GM12878 (cell line): ENCODE results near the gene PTK7. TPM values are rescaled to one million over a fixed set of nuclear protein-coding genes. Genes with fewer than 3 reads are reported as not detected.

Source experiments
- ATF7 ChIP-seq: fragments of 450-650 bp; IDR thresholded peaks from 2 replicates; pipeline ENCODE4 v1.6.1; 2016; ENCODE audit warnings: low read depth, mild to moderate bottlenecking
- BACH1 ChIP-seq: fragments of 450-650 bp; IDR thresholded peaks from 2 replicates; pipeline ENCODE4 v1.6.1; 2017; ENCODE audit warnings: mild to moderate bottlenecking, borderline replicate concordance
- EED ChIP-seq: sonication (generic); IDR thresholded peaks from 2 replicates; pipeline ENCODE4 v1.6.1; 2016; ENCODE audit warnings: antibody characterized with exemption, low read depth
- GATAD2B ChIP-seq: fragments of 450-650 bp; conservative IDR thresholded peaks from 2 replicates; pipeline ENCODE4 v1.6.1; 2017; ENCODE audit warnings: low read depth, mild to moderate bottlenecking, moderate library complexity
- IKZF1 ChIP-seq: fragments of 450-650 bp; conservative IDR thresholded peaks from 2 replicates; pipeline ENCODE4 v1.6.1; 2017; ENCODE audit warnings: antibody characterized with exemption, mild to moderate bottlenecking
- POLR2AphosphoS5 ChIP-seq: IDR thresholded peaks from 2 replicates; pipeline ENCODE4 v1.6.1; 2011; ENCODE audit warnings: mild to moderate bottlenecking, low read length, inconsistent platforms
- RUNX3 ChIP-seq: IDR thresholded peaks from 2 replicates; pipeline ENCODE4 v1.6.1; 2012; ENCODE audit warnings: low read length, inconsistent platforms
- SREBF1 ChIP-seq: IDR thresholded peaks from 2 replicates; pipeline ENCODE4 v1.6.1; 2012; ENCODE audit warnings: mild to moderate bottlenecking, low read length
- STAT3 ChIP-seq: IDR thresholded peaks from 2 replicates; pipeline ENCODE4 v1.6.1; 2011; ENCODE audit warnings: low read depth, low read length, improper control_type of control experiment
- polyA plus RNA-seq, 11 experiments: library from polyadenylated mRNA; depleted of rRNA in 4 of 11; unstranded in 6 of 11; stranded (reverse) in 5 of 11; fragments of >200 nt; fragmentation: Nextera tagmentation in 4 of 11; fragmentation: Illumina TruSeq in 1 of 11; extraction: Ambion mirVana in 4 of 11; extraction: Trizol in 1 of 11; gene quantifications; 1 replicate in 1 of 11; 2 replicates in 10 of 11; pipeline versions ENCODE4 v1.2.1 to v1.2.3, GENCODE V29; 2011 to 2016; ENCODE audit warnings: inconsistent platforms in 2 of 11, missing spikeins in 2 of 11, low read depth in 1 of 11
- total RNA-seq, 4 experiments: library from RNA; depleted of rRNA in 3 of 4; stranded (reverse); fragments of >200 nt in 3 of 4; fragmentation: Illumina TruSeq in 1 of 4; extraction: Trizol in 1 of 4; gene quantifications; 2 replicates each; pipeline versions ENCODE4 v1.2.1 to v1.2.3, GENCODE V29; 2013 to 2021
- TF ChIP-seq, protein P1 (sequence below): fragments of 450-650 bp; formaldehyde crosslinking; IDR thresholded peaks from 2 replicates; pipeline ENCODE4 v1.5.0; 2022; ENCODE audit warnings: mild to moderate bottlenecking, missing genetic modification characterization
- TF ChIP-seq, protein P2 (sequence below): IDR thresholded peaks from 2 replicates; pipeline ENCODE4 v1.6.1; 2011; ENCODE audit warnings: borderline replicate concordance, low read depth, mild to moderate bottlenecking, moderate library complexity, low read length; ENCODE audit not compliant: insufficient read depth, poor library complexity, severe bottlenecking
- TF ChIP-seq, protein P3 (sequence below): IDR thresholded peaks from 2 replicates; pipeline ENCODE4 v1.6.1; 2011; ENCODE audit warnings: low read depth, mild to moderate bottlenecking, low read length, moderate library complexity, borderline replicate concordance; ENCODE audit errors: extremely low read depth

The PTK7 gene
- total and polyA plus RNA-seq, 10 of the 15 experiments (the other 5 are each of a cell fraction or from before 2014, with no cell fraction given) = 0.18 to 14.4 (median 3.3) TPM; not detected in 1

DNA sequence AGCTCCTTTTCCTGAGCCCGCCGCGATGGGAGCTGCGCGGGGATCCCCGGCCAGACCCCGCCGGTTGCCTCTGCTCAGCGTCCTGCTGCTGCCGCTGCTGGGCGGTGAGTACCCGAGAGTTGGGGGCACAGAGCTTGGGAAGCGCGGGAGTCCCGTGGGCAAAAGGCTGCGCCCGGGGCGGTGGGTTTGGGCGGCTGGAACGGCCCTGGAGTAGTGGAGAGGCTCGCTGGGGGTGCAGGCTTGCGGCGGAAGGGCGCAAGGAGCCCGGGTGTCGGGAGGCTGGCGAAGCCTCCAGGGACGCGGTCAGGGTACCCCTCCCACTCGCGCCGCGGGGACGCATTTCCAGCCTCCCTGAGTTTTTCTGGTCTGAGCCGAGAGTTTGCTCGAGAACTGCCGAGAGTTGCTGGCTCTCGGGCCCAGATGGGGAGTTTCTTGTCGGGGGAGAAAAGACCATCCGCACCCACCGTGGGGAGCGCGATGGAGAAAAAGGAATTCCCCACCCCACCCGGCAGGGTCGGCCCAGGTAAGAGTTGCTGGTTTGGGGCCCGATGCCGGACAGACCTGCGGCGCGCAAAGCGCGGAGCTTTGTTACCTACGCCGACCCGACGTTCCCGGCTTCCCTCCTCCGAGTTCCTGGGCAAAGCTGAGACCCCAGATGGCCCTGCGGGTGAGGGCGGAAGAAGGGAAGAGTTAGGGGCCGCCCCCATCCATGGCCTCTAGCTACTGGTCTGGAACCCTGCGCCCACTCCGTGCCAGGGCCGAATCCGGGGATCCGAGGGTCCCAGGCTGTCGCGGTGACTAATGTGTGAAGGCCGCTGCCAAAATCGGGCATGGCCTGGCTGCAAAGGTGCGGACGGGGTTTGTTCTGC is 584 bp downstream of the PTK7 start (continued):
- TF ChIP-seq, protein P1, sequence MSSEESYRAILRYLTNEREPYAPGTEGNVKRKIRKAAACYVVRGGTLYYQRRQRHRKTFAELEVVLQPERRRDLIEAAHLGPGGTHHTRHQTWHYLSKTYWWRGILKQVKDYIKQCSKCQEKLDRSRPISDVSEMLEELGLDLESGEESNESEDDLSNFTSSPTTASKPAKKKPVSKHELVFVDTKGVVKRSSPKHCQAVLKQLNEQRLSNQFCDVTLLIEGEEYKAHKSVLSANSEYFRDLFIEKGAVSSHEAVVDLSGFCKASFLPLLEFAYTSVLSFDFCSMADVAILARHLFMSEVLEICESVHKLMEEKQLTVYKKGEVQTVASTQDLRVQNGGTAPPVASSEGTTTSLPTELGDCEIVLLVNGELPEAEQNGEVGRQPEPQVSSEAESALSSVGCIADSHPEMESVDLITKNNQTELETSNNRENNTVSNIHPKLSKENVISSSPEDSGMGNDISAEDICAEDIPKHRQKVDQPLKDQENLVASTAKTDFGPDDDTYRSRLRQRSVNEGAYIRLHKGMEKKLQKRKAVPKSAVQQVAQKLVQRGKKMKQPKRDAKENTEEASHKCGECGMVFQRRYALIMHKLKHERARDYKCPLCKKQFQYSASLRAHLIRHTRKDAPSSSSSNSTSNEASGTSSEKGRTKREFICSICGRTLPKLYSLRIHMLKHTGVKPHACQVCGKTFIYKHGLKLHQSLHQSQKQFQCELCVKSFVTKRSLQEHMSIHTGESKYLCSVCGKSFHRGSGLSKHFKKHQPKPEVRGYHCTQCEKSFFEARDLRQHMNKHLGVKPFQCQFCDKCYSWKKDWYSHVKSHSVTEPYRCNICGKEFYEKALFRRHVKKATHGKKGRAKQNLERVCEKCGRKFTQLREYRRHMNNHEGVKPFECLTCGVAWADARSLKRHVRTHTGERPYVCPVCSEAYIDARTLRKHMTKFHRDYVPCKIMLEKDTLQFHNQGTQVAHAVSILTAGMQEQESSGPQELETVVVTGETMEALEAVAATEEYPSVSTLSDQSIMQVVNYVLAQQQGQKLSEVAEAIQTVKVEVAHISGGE (CRISPR knock-in tag) = no peak
- TF ChIP-seq STAT3 = no peak
- no peak for TF ChIP-seq RUNX3
- TF ChIP-seq ATF7 = no peak
- 0 out of 2 replicates have a peak, but pooled peaks have one; percentile 30 for TF ChIP-seq IKZF1
- 0 out of 2 replicates have a peak, but pooled peaks have one; percentile 7 for TF ChIP-seq EED
- TF ChIP-seq SREBF1 = no peak
- TF ChIP-seq GATAD2B = peak; percentile 39; the same call in 1 of the 2 replicates
- no peak for TF ChIP-seq BACH1
- TF ChIP-seq, protein P2, sequence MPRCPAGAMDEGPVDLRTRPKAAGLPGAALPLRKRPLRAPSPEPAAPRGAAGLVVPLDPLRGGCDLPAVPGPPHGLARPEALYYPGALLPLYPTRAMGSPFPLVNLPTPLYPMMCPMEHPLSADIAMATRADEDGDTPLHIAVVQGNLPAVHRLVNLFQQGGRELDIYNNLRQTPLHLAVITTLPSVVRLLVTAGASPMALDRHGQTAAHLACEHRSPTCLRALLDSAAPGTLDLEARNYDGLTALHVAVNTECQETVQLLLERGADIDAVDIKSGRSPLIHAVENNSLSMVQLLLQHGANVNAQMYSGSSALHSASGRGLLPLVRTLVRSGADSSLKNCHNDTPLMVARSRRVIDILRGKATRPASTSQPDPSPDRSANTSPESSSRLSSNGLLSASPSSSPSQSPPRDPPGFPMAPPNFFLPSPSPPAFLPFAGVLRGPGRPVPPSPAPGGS = no peak
- no peak for TF ChIP-seq POLR2AphosphoS5
- TF ChIP-seq, protein P3, sequence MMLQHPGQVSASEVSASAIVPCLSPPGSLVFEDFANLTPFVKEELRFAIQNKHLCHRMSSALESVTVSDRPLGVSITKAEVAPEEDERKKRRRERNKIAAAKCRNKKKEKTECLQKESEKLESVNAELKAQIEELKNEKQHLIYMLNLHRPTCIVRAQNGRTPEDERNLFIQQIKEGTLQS = no peak
- TF ChIP-seq, all 136 proteins: peak for 8
